ENCODE results near the gene MARVELD3.
"Not testable (repeated sequence)": the region's sequence is repeated elsewhere in the genome, so short reads cannot be mapped to it uniquely, and the experiment has no call there.

Gene MARVELD3

GRCh38 chr16:71673582-71673973 is 47.6 kb downstream of the MARVELD3 start:
- DNase-seq: no peak

- DNase-seq: no peak
These were observed 48.2 kb downstream of the MARVELD3 start for GRCh38 chr16:71674229-71674628.

- DNase-seq: no peak
These were observed 49.4 kb downstream of the MARVELD3 start for GRCh38 chr16:71675380-71675779.

GRCh38 chr16:71676236-71676635 is 50.3 kb downstream of the MARVELD3 start:
- no peak for DNase-seq

- no peak for DNase-seq
These were observed 55.4 kb downstream of the MARVELD3 start for GRCh38 chr16:71681360-71681759.

DNA sequence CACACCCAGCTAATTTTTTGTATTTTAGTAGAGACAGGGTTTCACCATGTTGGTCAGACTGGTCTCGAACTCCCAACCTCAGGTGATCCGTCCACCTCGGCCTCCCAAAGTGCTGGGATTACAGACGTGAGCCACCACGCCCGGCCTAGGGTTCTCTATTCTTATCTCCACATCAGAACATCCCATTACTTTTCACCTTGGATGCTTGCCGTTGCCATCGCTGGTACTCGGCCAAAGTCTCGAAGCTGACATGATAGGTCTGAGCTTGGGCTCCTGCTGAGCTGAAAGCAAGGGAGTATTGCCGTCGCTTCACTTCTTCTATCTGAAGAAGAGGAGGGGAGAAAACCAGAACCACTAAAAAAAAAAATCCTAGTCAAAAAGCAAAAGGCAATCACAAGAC is 58.3 kb downstream of the MARVELD3 start:
- DNase-seq: not testable (repeated sequence)
